ENCODE results near the gene PIP4K2A.

- no peak for TF ChIP-seq CTCF (conservative IDR thresholded peaks at IDR 0.05)
- no peak for TF ChIP-seq EZH2 (IDR thresholded peaks at IDR 0.05; ENCODE audit: low read depth)
Measured at GRCh38 chr10:22736134-22736533, 21.8 kb upstream of the PIP4K2A start.
